BLaER1 (cell line): ENCODE results near the gene TRPV4.

ENCODE experiments used
- H3K27ac ChIP-seq: shearing (Covaris generic); formaldehyde crosslinking; 2 replicates; pipeline ENCODE4 v1.8.1; 2022
- H3K27me3 ChIP-seq: shearing (Covaris generic); formaldehyde crosslinking; 2 replicates; pipeline ENCODE4 v1.8.1; 2022
- H3K36me3 ChIP-seq: shearing (Covaris generic); formaldehyde crosslinking; 2 replicates; pipeline ENCODE4 v1.8.1; 2022
- H3K4me1 ChIP-seq: shearing (Covaris generic); formaldehyde crosslinking; 2 replicates; pipeline ENCODE4 v1.8.1; 2022
- H3K4me2 ChIP-seq: shearing (Covaris generic); formaldehyde crosslinking; 2 replicates; pipeline ENCODE4 v1.8.1; 2022
- H3K4me3 ChIP-seq: shearing (Covaris generic); formaldehyde crosslinking; 2 replicates; pipeline ENCODE4 v1.8.1; 2022
- H3K9ac ChIP-seq: shearing (Covaris generic); formaldehyde crosslinking; 2 replicates; pipeline ENCODE4 v1.8.1; 2022
- H3K9me3 ChIP-seq: shearing (Covaris generic); formaldehyde crosslinking; 2 replicates; pipeline ENCODE4 v1.8.1; 2022
- H4K20me1 ChIP-seq: shearing (Covaris generic); formaldehyde crosslinking; 2 replicates; pipeline ENCODE4 v1.8.1; 2022
- Cebpa-rat ChIP-seq: shearing (Covaris generic); IDR thresholded peaks from 2 replicates; pipeline ENCODE4 v1.8.1; 2022

TRPV4 gene

GRCh38 chr12:109783135-109783964 is 49.8 kb downstream of the TRPV4 start:
- no peak overlapping the region for H3K4me3 ChIP-seq
- no peaks in the 10 kb centered on the region for H3K4me1 ChIP-seq
- no peaks in the 10 kb centered on the region for H4K20me1 ChIP-seq
- H3K9ac ChIP-seq: no peak overlapping the region
- H3K4me2 ChIP-seq: no peak overlapping the region
- no peak for TF ChIP-seq Cebpa-rat
- H3K9me3 ChIP-seq: peaks cover 12% of the 10 kb centered on the region
- H3K27ac ChIP-seq: no peak overlapping the region
- H3K27me3 ChIP-seq: no peaks in the 10 kb centered on the region
- H3K36me3 ChIP-seq: no peaks in the 10 kb centered on the region

DNA sequence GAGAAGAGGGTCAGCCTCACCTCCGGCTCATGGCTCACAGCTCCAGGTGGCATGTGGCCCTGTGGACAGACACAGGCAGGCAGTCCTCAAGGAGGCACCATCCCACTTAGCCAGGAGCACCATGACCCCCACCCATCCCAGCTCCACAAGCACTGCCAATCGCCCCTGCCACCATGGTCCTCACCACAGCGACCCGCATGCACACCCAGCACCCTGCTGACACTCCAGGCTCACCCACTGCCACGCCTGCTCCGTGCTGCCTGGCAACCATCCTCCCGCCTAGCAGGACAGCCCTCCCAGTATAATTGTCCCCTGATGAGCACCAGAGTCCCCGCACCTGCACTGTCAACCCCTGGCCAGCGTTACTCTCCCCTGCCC is 50.9 kb downstream of the TRPV4 start:
- Histone ChIP-seq H3K4me3 (no peak overlapping the region), H3K4me2 (no peak overlapping the region), H3K4me1 (peaks cover 6% of the 10 kb centered on the region; the same call in 1 of the 2 replicates), H3K9me3 (peaks cover 12% of the 10 kb centered on the region), H3K9ac (no peak overlapping the region), H3K36me3 (no peaks in the 10 kb centered on the region), H4K20me1 (no peaks in the 10 kb centered on the region), H3K27me3 (no peaks in the 10 kb centered on the region), H3K27ac (no peak overlapping the region)
- no peak for TF ChIP-seq Cebpa-rat

GRCh38 chr12:109781668-109782325 is 51.4 kb downstream of the TRPV4 start:
- no peak overlapping the region for H3K27ac ChIP-seq
- H3K36me3 ChIP-seq: no peaks in the 10 kb centered on the region
- no peak for TF ChIP-seq Cebpa-rat
- H3K9me3 ChIP-seq: peaks cover 12% of the 10 kb centered on the region
- no peaks in the 10 kb centered on the region for H3K27me3 ChIP-seq
- no peak overlapping the region for H3K4me2 ChIP-seq
- peaks cover 9% of the 10 kb centered on the region; the same call in 1 of the 2 replicates for H3K4me1 ChIP-seq
- no peaks in the 10 kb centered on the region for H4K20me1 ChIP-seq
- H3K9ac ChIP-seq: no peak overlapping the region
- no peak overlapping the region for H3K4me3 ChIP-seq

- H3K4me3 ChIP-seq: no peak overlapping the region
- H3K4me1 ChIP-seq: peaks cover 9% of the 10 kb centered on the region; the same call in 1 of the 2 replicates
- no peak for TF ChIP-seq Cebpa-rat
- H3K27ac ChIP-seq: no peak overlapping the region
- peaks cover 12% of the 10 kb centered on the region for H3K9me3 ChIP-seq
- H3K4me2 ChIP-seq: no peak overlapping the region
- no peaks in the 10 kb centered on the region for H4K20me1 ChIP-seq
- H3K27me3 ChIP-seq: no peaks in the 10 kb centered on the region
- H3K36me3 ChIP-seq: no peaks in the 10 kb centered on the region
- H3K9ac ChIP-seq: no peak overlapping the region
These were observed 53.8 kb downstream of the TRPV4 start for GRCh38 chr12:109779382-109779781.

- H4K20me1 ChIP-seq: no peaks in the 10 kb centered on the region
- no peak overlapping the region for H3K9ac ChIP-seq
- peaks cover 9% of the 10 kb centered on the region; the same call in 1 of the 2 replicates for H3K4me1 ChIP-seq
- H3K4me3 ChIP-seq: no peak overlapping the region
- H3K36me3 ChIP-seq: no peaks in the 10 kb centered on the region
- no peak overlapping the region for H3K4me2 ChIP-seq
- no peak overlapping the region for H3K27ac ChIP-seq
- peaks cover 12% of the 10 kb centered on the region for H3K9me3 ChIP-seq
- H3K27me3 ChIP-seq: no peaks in the 10 kb centered on the region
- TF ChIP-seq Cebpa-rat: no peak
These were observed 54.5 kb downstream of the TRPV4 start for GRCh38 chr12:109778684-109779083.

GRCh38 chr12:109777544-109777943 is 55.7 kb downstream of the TRPV4 start:
- H3K36me3 ChIP-seq: no peaks in the 10 kb centered on the region
- H3K27ac ChIP-seq: no peak overlapping the region
- H3K4me1 ChIP-seq: peaks cover 9% of the 10 kb centered on the region; the same call in 1 of the 2 replicates
- H3K4me2 ChIP-seq: peak overlapping the region; percentile 25
- peaks cover 12% of the 10 kb centered on the region for H3K9me3 ChIP-seq
- no peak overlapping the region for H3K9ac ChIP-seq
- no peaks in the 10 kb centered on the region for H3K27me3 ChIP-seq
- H4K20me1 ChIP-seq: no peaks in the 10 kb centered on the region
- H3K4me3 ChIP-seq: no peak overlapping the region
- TF ChIP-seq Cebpa-rat: no peak

DNA sequence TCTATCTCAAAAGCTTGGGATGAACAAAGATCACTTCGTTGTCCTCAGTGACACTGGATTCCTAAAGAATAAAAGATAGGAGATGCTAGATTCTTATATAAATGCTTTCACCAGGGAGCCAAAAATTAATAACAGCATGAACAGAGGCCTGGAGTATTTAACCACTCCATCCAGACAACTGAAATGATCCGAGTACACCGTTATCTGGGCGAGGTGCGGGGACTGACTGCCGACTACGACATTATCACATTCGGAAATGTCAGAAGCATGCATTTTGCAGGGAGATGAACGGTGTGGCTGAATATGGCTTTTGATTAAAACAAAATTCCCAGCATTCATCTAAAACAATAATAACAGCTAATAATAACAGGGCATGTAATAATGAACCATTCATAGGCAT is 56.6 kb downstream of the TRPV4 start:
- no peak overlapping the region for H3K4me3 ChIP-seq
- H3K9ac ChIP-seq: no peak overlapping the region
- H4K20me1 ChIP-seq: no peaks in the 10 kb centered on the region
- H3K27me3 ChIP-seq: no peaks in the 10 kb centered on the region
- peaks cover 9% of the 10 kb centered on the region; the same call in 1 of the 2 replicates for H3K4me1 ChIP-seq
- no peak overlapping the region for H3K4me2 ChIP-seq
- H3K9me3 ChIP-seq: peaks cover 12% of the 10 kb centered on the region
- H3K36me3 ChIP-seq: no peaks in the 10 kb centered on the region
- H3K27ac ChIP-seq: no peak overlapping the region
- no peak for TF ChIP-seq Cebpa-rat

DNA sequence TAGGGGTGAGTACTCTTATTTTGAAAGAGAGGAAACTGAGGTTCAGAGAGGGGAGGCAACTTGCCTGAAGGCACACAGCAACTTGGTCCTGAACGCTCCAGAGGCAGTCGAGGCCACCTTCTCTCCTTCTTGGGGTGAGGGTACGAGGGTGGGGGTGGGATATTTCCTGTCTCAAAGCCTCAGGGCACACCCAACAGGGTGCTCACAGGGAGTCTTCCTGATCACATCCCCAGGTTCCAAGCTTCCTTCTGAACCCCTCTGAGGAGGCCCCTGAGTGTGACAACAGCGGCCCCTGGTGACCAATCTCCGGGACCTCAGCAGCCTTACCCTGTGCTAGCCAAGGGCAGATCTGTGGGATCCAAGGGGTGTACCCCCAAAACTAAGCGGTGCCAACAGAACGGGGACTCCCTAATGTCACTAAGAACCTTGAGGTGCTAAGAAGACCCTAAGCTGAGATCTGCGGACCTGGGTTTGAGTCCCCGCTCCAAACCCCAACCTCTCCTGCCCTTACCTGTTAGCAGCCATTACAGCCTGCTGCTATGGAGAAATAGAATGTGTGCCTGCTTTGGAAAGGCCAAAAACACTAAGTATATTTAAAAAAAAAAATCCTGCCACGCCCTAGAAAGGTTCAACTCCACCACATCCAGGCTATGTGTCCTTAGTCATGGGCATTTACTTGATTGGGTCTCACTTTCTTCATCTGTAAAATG is 57.9 kb downstream of the TRPV4 start:
- Histone ChIP-seq H3K4me1 (peaks cover 9% of the 10 kb centered on the region; the same call in 1 of the 2 replicates), H3K4me3 (no peak overlapping the region), H3K9ac (no peak overlapping the region), H3K27ac (no peak overlapping the region), H3K9me3 (peaks cover 12% of the 10 kb centered on the region), H3K27me3 (no peaks in the 10 kb centered on the region), H3K36me3 (no peaks in the 10 kb centered on the region), H3K4me2 (no peak overlapping the region), H4K20me1 (no peaks in the 10 kb centered on the region)
- no peak for TF ChIP-seq Cebpa-rat

- Histone ChIP-seq H3K27ac (no peak overlapping the region), H3K4me3 (no peak overlapping the region), H3K4me1 (peaks cover 9% of the 10 kb centered on the region; the same call in 1 of the 2 replicates)
These were observed 59.7 kb downstream of the TRPV4 start for GRCh38 chr12:109773384-109774011.

More at GRCh38 chr12:109773384-109774011, 59.7 kb downstream of the TRPV4 start:
- no peaks in the 10 kb centered on the region for H4K20me1 ChIP-seq
- no peak overlapping the region for H3K9ac ChIP-seq
- no peaks in the 10 kb centered on the region for H3K36me3 ChIP-seq
- H3K4me2 ChIP-seq: peak overlapping the region; percentile 43
- H3K9me3 ChIP-seq: peaks cover 1% of the 10 kb centered on the region; the same call in 1 of the 2 replicates
- H3K27me3 ChIP-seq: no peaks in the 10 kb centered on the region
- no peak for TF ChIP-seq Cebpa-rat
